Chondrocyte (in vitro differentiated cells): ENCODE results near the gene HPCA. TPM values are rescaled to one million over a fixed set of nuclear protein-coding genes. Genes with fewer than 3 reads are reported as not detected.

Experiments
- DNase-seq: peaks from one replicate; pipeline ENCODE4 v3.0.0; 2021; ENCODE audit warnings: mixed read lengths, low spot score
- H3K27ac Mint-ChIP-seq: one replicate; pipeline ENCODE4 v1.8.0; 2021; ENCODE audit warnings: mild to moderate bottlenecking, moderate library complexity, mixed read lengths; ENCODE audit not compliant: unreplicated experiment
- H3K27me3 Mint-ChIP-seq: 2 replicates; pipeline ENCODE4 v1.8.0; 2021; ENCODE audit warnings: low read depth, mixed read lengths
- H3K36me3 Mint-ChIP-seq: 2 replicates; pipeline ENCODE4 v1.8.0; 2021; ENCODE audit warnings: low read depth, mixed read lengths
- H3K4me1 Mint-ChIP-seq: 2 replicates; pipeline ENCODE4 v1.8.0; 2021; ENCODE audit warnings: low read depth, mild to moderate bottlenecking, mixed read lengths
- H3K4me3 Mint-ChIP-seq: one replicate; pipeline ENCODE4 v1.8.0; 2021; ENCODE audit warnings: mild to moderate bottlenecking, moderate library complexity, mixed read lengths; ENCODE audit not compliant: unreplicated experiment
- H3K9me3 Mint-ChIP-seq: 2 replicates; pipeline ENCODE4 v1.8.0; 2021; ENCODE audit warnings: low read depth, mixed read lengths
- CTCF ChIP-seq: fragments of 200-600 bp; sonication (generic); IDR thresholded peaks from 2 replicates; pipeline ENCODE4 v1.5.0; 2021; ENCODE audit warnings: antibody characterized with exemption, mild to moderate bottlenecking, moderate library complexity
- total RNA-seq: library from RNA; stranded (reverse); gene quantifications from 3 replicates; pipeline ENCODE4 v1.2.1, GENCODE V29; 2021

The HPCA gene
- total RNA-seq, 1 donor from 2014 or later = not detected

GRCh38 chr1:32884032-32884372 lies 2.3 kb upstream of the HPCA start:
- H3K4me3 Mint-ChIP-seq = no peak overlapping the region
- no peaks in the 10 kb centered on the region for H3K9me3 Mint-ChIP-seq
- no peaks in the 10 kb centered on the region for H3K4me1 Mint-ChIP-seq
- H3K27ac Mint-ChIP-seq = no peak overlapping the region
- peaks cover 25% of the 10 kb centered on the region for H3K27me3 Mint-ChIP-seq
- no peaks in the 10 kb centered on the region for H3K36me3 Mint-ChIP-seq
- TF ChIP-seq CTCF = no peak
- DNase-seq = no peak

GRCh38 chr1:32884726-32885125 lies 1.6 kb upstream of the HPCA start:
- Mint-ChIP-seq H3K27ac (no peak overlapping the region), H3K4me3 (no peak overlapping the region), H3K27me3 (peaks cover 32% of the 10 kb centered on the region), H3K36me3 (no peaks in the 10 kb centered on the region), H3K9me3 (no peaks in the 10 kb centered on the region), H3K4me1 (no peaks in the 10 kb centered on the region)
- TF ChIP-seq CTCF = no peak
- no peak for DNase-seq

- Mint-ChIP-seq H3K4me1 (no peaks in the 10 kb centered on the region), H3K27me3 (peaks cover 36% of the 10 kb centered on the region), H3K36me3 (no peaks in the 10 kb centered on the region), H3K9me3 (no peaks in the 10 kb centered on the region), H3K27ac (no peak overlapping the region), H3K4me3 (peak overlapping the region; percentile 37)
- DNase-seq = no peak
- no peak for TF ChIP-seq CTCF
Measured at GRCh38 chr1:32885676-32886003, 651 bp upstream of the HPCA start.

GRCh38 chr1:32886828-32887414 lies 630 bp downstream of the HPCA start:
- peak; percentile 56 for TF ChIP-seq CTCF
- DNase-seq = peak; percentile 49
- no peak overlapping the region for H3K27ac Mint-ChIP-seq
- H3K4me3 Mint-ChIP-seq = no peak overlapping the region
- no peaks in the 10 kb centered on the region for H3K36me3 Mint-ChIP-seq
- H3K9me3 Mint-ChIP-seq = no peaks in the 10 kb centered on the region
- no peaks in the 10 kb centered on the region for H3K4me1 Mint-ChIP-seq
- H3K27me3 Mint-ChIP-seq = peaks cover 42% of the 10 kb centered on the region

- no peaks in the 10 kb centered on the region for H3K36me3 Mint-ChIP-seq
- no peaks in the 10 kb centered on the region for H3K9me3 Mint-ChIP-seq
- DNase-seq = peak; percentile 70
- no peak overlapping the region for H3K4me3 Mint-ChIP-seq
- no peak for TF ChIP-seq CTCF
- H3K27me3 Mint-ChIP-seq = peaks cover 49% of the 10 kb centered on the region
- H3K4me1 Mint-ChIP-seq = peaks cover 5% of the 10 kb centered on the region
- H3K27ac Mint-ChIP-seq = no peak overlapping the region
Measured at GRCh38 chr1:32887623-32888022, 1.3 kb downstream of the HPCA start.
